ENCODE data around the gene COL1A2.

COL1A2 gene

DNA sequence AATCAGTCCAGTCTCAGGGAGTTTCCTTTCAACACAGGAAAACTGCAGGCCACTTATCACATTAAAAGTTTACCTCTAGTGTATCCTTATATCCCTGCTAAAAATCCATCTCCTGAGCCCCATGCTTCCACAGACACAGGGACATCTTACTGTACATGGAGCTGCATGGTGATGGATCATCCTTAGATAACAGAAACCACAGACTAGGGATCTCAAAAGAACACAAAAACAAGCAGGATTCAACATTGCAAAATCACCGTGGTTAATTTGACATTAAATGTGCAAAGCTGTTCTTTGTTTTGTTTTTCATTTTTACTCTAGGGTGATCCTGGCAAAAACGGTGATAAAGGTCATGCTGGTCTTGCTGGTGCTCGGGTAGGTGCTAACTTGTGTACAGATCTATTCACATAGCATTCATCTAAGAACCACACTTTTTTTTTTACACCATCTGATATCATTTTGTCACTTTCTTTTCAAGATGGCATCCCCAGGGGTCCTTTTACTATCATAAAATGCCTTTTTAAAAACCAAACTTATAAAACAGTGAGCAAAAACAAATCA, 18.1 kb downstream of the COL1A2 start:
- no peak for DNase-seq

DNA sequence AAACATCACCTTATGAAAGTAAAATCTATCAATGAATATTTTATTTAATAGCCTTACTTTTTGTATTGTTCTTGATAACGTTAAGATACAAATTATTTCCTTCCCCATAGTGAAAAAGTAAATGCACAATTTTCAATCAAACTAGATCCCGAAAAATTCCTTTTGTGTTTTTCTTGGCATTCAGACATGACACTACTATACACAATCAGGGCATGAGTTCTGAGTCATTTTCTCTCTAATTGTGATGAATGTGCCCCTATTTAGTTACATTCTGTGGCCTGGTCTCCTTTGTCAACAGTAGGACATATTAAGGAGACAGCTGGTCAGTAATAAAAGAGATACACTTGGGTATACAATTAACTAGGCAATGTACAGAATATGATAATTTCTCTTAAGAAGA, 19.8 kb downstream of the COL1A2 start:
- DNase-seq: no peak

DNA sequence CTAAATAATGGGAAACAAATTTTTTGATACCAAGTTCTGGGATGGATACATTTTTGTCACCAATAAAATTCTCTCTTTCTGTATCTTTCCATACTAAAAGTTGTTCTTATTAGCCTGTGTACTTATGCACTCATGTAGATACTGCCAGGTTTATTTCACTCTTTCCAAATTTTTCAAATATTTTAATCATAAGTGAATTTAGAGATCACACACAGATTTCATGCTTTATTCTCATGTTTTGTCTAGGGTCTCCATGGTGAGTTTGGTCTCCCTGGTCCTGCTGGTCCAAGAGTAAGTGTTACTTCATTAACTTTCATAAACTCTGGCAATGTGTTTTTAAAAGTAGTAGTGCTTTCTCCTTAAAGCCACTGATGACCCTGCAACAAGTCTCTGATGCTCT, 20.3 kb downstream of the COL1A2 start:
- DNase-seq: no peak

DNA sequence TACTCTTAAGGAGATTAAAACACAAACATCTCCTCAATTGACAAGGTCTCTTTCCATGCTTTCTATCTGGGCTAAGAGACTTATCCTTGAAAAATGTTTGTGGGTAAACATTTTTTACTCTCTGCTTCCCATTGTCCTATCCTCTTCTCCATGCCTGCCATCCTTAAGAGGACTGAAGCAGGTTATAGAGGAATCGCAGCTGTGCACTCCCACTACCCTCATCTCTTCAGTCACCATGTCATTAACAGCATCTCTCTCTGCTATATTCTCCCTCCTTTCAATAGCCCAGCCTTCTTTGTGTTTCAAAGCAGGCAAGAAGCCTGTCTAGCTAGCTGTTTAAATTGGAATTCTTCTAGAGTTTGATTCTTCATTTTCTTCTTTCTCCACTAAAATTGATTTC, 22.6 kb downstream of the COL1A2 start:
- DNase-seq: no peak

DNA sequence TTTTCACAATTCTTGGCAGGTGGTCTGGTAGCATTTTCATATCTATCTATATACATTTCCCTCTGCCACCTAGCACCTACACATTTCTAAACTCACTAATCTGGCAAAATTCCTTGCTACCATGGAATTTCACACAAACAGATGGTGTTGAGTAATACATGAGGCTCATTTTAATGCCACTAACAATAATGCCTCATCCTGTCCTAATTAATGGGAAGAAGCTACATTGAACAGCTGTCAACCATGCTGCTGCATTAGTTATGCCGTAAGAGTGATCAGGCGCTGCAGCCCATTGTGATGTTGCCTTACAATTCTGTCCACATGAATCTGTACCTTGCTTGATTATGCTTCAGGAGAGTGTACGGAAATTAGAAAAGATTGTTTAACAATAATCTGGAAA, 23.2 kb downstream of the COL1A2 start:
- no peak for DNase-seq

DNA sequence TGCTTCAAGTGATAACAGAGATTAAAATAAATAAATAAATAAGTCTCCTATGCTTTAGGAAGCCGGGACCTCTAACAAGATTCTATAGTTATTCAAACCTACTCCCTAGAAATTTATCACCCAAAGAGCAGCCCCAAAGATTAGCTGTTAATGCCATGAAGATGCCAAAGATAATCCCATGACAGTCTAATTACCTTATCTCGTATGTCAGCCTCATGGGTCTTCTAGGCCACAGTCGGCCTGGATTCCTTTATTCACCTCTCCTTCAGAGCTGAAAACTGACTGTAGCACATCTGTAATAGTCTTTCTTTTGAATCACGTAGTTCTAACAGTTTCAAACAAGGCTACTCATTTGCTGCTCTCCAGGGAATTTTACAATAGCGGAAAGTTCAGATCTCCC, 24.2 kb downstream of the COL1A2 start:
- DNase-seq: no peak

DNA sequence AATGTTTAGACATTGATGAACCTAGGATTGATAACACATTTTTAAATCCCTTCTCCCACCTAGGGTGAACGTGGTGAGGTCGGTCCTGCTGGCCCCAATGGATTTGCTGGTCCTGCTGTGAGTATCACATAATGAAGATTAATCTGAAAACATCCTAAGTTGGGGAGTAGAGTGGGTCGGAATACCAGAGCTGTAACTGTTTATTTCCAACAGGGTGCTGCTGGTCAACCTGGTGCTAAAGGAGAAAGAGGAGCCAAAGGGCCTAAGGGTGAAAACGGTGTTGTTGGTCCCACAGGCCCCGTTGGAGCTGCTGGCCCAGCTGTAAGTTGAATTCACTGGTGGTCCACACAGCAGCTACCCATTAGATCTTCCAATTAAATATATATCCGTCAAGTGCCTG, 25.6 kb downstream of the COL1A2 start:
- no peak for DNase-seq

DNA sequence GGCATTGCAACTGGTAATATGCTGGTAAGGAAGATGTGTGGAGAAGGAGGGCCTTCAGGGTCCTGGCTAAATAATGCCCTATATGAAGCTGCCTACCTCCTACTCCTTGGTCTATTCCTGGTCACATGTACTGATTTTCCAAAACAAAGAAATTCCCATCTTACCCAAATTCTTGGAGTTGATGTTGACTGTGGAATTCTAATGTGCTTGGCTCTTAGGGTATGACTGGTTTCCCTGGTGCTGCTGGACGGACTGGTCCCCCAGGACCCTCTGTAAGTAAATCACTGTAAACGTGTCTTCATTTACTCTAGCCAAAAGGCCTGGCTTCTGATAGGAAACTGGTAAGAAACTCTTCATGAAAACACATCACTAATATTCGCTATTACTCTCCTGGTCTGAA, 27.0 kb downstream of the COL1A2 start:
- DNase-seq: no peak

DNA sequence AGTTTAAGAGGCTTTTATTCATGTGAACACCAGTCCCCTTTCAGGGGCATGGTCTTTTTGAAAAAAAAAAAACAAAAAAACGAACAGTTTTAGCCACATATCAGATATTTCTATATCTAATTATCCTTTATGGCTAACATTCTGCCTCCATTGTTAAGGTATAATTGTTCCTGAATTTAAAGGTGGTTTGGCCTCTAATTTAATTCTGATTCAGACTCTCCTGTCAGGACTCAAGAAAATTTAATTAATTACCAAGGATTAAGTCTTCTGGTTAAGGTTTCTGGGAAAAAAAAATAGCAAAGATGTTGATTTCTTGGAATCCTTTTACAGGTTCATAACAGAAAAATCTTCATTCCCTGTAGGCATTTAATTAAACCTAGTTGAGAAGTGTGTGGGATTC, 27.4 kb downstream of the COL1A2 start:
- DNase-seq: no peak

DNA sequence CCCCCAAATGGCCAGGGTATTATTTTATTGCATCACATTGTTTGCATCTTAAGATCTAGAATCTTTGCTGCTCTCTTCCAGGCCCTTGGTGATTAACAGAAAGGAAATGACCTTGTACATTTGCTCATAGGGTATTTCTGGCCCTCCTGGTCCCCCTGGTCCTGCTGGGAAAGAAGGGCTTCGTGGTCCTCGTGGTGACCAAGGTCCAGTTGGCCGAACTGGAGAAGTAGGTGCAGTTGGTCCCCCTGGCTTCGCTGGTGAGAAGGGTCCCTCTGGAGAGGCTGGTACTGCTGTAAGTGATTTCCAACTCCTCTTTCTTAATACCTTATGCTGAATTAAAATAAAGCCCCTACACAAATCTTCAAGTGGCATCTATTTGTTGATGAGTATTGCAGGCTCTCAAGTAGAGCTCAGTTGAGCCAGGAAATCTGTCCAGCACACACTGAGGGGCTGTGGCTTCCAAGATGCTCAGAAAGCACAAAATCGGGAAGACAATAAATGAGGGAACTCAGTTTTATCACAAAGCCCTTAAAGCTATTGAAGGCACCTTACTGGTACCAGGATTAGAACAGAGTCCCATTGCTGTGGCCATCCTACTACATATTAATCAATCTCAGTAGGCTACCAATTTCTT, 28.2 kb downstream of the COL1A2 start:
- DNase-seq: no peak

DNA sequence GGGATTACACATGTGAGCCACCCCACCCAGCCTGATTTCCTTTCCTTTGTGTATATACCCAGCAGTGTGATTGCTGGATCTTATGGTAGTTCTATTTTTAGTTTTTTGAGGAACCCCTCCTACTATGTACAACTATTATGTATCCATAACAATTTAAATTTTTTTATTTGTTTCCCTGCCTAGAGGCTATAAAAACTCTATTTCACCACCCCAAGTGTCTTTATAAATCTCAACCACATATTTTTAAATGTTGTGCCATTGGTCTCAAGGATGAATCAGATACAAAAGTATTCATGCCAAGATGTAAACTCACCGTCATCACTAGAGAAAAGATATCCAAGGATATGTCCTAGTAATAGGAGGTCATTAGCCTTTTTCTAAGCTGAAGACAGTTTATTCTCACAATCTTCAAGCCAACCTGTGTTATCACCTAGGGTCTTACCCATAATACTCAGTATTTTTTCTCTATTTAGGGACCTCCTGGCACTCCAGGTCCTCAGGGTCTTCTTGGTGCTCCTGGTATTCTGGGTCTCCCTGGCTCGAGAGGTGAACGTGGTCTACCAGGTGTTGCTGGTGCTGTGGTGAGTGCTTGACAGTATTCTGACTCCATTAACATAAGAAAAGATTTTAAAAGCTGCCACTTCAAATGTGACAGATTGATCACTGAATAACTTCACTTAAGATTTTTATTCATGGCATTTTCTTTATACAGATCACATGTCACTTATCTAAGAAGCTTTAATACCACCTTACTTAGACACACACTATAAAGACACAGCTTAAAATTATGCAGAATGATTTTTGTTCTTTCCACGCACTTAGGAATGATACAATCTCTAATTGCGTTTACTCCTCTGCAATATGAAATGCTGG, 29.4 kb downstream of the COL1A2 start:
- DNase-seq: no peak

DNA sequence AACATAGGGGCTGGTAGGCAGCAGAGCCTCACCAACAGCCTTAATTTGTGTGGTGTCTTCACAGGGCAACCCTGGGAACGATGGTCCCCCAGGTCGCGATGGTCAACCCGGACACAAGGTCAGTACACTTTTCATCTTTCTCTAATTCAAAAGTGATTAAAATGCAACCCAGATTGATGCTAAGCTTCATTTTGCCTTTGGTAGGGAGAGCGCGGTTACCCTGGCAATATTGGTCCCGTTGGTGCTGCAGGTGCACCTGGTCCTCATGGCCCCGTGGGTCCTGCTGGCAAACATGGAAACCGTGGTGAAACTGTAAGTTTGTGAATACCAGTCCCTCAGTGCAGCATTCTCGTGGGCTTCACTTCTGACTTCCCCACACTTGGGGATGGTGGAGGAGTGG, 30.9 kb downstream of the COL1A2 start:
- no peak for DNase-seq

DNA sequence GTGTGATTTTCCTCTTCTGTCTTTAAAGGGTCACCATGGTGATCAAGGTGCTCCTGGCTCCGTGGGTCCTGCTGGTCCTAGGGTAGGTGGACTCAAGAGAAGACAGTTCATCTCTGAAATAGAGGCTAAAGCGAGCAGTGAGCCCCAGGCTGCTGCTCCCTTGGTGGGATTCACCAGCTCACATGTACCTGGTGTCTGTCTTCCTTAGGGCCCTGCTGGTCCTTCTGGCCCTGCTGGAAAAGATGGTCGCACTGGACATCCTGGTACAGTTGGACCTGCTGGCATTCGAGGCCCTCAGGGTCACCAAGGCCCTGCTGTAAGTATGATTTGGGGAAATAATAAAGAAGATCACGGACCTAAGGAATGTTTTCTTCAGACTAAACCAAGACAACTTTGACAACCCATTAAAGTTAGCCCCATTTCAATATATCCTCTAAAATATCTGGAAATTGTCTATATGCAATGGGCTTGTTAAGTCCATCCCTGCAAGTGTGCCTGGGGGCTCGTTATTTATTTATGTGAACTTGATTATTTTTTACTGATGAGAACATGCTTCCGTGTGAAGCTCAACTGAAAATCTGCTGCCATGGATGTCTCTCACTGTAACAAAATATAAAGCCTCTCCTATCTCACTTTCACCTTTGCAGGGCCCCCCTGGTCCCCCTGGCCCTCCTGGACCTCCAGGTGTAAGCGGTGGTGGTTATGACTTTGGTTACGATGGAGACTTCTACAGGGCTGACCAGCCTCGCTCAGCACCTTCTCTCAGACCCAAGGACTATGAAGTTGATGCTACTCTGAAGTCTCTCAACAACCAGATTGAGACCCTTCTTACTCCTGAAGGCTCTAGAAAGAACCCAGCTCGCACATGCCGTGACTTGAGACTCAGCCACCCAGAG, 32.5 kb downstream of the COL1A2 start:
- DNase-seq: no peak

DNA sequence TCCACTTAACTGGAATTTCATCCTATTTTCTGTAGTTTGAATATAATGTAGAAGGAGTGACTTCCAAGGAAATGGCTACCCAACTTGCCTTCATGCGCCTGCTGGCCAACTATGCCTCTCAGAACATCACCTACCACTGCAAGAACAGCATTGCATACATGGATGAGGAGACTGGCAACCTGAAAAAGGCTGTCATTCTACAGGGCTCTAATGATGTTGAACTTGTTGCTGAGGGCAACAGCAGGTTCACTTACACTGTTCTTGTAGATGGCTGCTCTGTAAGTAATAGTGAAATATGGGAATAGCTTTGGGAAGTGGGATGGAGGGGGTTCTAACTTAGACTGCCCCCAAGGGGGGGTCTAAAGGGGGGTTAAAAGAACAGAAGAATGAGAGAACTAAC, 34.5 kb downstream of the COL1A2 start:
- no peak for DNase-seq

DNA sequence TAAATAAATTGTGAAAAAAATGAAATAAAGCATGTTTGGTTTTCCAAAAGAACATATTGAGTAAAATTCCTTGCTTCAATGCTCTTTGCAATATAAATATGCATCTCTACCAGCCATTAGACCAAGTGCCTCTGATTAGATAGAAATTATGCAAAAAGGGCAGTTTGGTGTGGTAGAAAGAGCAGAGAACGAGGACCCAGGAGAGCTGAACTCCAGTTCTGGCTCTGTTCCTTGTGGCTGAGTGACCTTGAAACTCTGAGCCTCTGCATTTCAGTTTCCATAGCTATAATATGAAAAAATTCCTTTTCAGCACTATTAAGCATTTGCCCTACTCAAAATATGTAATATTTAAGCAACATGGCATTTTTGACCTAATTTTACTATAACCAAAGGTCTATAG, 36.5 kb downstream of the COL1A2 start:
- no peak for DNase-seq

DNA sequence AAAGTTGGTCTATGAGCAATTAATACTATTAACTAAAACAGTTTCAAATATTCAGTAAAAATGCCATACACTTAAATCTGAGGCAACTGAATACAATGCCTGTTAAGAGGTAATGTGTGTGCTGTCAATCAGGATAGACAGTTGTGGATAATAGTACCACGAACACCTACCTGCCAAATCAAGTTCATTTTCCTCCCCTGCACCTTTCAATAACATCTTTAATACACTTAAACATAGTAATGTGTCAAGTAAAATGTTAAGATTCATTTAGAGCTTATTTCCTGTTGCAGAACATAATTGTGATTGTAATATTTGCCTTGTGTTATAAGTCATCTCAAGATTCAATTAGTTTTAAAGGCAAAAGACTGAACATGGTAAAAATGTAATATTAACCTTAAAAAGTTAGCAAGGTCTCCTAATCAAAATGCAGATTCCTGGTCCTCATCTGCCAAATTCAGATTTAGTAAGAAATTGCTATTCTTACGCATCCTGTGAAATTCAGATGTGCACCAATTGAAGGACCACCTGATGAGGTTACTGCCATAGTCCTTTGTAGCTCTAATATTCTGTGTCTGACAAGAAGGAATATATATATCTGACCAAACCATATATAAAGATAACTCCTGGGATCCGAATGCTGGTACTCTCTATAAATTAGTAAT, 37.1 kb downstream of the COL1A2 start:
- DNase-seq: no peak

DNA sequence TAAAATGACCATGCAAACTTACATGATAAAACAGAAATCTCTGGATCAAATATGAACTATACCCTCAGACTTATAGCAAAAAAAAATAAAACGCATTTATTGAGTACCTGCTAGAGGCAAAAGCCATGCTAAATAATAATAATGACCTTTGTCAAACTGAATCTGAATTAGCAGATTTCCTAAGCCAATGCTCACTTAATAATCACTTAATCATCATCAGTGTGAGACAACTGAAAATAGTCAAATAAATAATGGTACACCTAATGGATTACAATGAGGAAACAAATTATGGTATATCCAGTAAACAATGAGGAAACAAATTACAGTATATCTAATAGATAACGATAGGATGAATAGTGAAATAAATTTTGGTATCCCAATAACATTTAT, 37.6 kb downstream of the COL1A2 start:
- no peak for DNase-seq

DNA sequence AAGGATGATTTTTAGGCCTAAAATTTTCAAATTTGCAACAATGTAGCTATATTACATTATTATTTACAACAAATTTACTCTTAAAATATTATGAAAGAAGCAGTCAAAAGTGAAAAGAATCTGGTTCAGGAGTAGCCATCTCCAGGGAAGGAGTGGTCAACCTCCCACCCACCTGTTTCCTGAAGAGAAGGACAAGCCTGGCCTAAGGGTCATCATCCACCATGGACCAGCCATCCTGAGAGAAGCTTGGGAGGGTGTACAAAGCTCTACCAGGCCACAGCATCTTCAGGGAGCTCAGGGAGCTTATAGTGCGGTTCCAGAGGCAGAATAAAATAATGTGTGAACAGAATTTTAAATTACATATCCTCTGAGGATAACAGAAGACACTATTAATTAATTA, 38.1 kb downstream of the COL1A2 start:
- no peak for DNase-seq

DNA sequence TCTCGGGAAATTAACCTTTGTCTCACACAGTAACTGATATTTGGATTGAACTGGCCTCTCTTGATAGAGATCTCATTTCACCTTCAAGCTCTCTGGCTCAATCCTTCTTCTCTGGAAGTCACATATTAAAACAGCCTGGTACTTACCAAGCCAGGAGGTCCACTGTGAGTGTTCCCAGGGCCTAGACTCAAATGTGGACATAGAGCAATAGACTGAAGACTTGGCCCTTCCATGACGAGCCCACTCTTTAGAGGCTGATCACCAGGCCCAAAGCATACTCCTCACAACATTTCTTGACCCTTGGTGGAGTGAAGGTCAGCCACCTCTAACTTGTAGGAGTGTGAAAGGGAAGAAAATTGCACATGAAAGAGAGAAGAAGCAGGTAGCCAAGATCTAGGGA, 38.5 kb downstream of the COL1A2 start:
- no peak for DNase-seq

DNA sequence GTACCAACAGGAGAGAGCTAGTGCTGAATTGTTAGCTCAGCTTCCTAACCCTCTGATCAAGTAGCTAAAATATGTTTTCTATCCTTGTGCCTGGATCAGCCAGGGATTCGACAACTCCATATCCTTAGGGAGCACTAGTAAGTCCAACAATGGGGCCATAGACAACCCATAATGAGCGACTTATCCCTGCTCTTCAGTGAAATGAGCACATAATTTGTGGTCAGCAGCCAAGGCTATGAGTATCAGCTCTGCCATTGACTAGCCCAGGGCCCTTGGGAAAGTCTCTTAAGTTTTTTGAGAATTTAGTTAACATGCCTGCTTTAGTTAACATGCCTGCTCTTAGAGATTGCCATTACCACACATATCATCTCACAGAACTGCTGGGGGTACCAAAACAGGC, 39.3 kb downstream of the COL1A2 start:
- DNase-seq: no peak

DNA sequence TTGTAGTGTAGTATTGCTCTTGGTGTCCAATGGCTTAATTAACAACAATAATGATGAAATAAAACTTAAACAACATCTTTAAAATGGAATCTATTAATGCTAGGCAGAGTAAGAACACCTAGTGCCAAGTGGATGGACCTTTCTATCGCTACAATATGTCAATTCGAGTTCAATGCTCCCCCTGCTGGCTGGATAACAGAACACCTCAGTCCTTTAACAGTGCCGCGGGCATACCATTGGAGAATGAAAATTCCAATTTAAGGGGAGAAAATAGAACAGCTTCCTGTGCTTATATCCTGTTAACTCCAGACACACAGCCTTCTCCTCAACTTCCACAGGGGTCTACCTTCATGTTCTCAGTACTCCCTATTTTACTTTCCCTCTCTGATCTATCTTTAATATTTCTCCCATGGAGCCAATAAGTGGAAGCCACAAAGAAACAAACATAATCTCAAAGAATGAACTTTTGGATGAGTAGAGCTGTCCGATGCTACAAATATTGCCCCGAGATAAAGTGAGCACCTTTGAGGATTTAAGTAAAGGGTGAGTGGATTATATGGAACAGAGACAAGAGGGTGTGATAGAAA, 41.4 kb downstream of the COL1A2 start:
- peak; percentile 36 for DNase-seq

DNA sequence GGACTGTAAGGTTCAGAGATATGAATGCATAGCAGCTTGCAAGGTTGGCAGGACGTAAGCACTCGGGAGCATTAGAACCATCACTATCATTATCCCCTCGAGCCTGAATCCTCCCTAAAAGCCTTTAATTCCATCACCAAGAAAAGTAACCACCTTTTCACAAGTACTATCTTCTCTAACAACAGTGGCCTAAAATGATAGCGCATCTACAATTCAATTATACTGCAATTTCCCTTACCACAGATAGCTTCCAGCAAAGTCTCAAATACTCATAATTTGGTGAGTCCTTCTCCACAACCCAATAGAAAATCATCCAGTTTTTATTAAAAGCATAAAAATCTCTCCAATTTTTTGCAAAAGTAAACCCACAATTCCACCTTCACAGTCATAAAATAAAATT, 42.0 kb downstream of the COL1A2 start:
- DNase-seq: no peak
